SK-N-SH (cell line): ENCODE measurements around the gene CCDC187. TPM values are rescaled to one million over a fixed set of nuclear protein-coding genes. Genes with fewer than 3 reads are reported as not detected.

Source experiments
- CTCF ChIA-PET: fragments of 300-600, 350-600 bp; formaldehyde crosslinking; extraction: SDS; loops from one replicate; lab custom pipeline; 2021; lab: Yijun Ruan, JAX
- POLR2A ChIA-PET: fragments of 350-600 bp; sonication (Branson Sonifier 250); formaldehyde crosslinking; extraction: SDS; loops from one replicate; lab custom pipeline; 2020; ENCODE audit warnings: antibody characterized with exemption, inconsistent platforms; lab: Yijun Ruan, JAX
- DNase-seq: peaks from one replicate; pipeline ENCODE4 v3.0.0; 2012
- H2AFZ ChIP-seq: fragments of 200-600 bp; sonication (generic); 2 replicates; pipeline ENCODE4 v1.8.1; 2016; ENCODE audit warnings: antibody characterized with exemption, mild to moderate bottlenecking, low read depth
- H3F3A ChIP-seq: fragments of 200-600 bp; sonication (generic); replicated peaks from 2 replicates; pipeline ENCODE3; 2016; ENCODE audit warnings: antibody characterized with exemption, mild to moderate bottlenecking; ENCODE audit not compliant: insufficient read depth
- H3K27ac ChIP-seq, 2 experiments: fragments of 200-500 bp in 1 of 2; fragments of 200-600 bp in 1 of 2; sonication (Bioruptor generic) in 1 of 2; sonication (generic), shearing (Covaris generic) in 1 of 2; 2 replicates each; pipeline versions ENCODE4 v1.5.1 to v1.6.1; 2014 to 2016; ENCODE audit warnings: low read depth in 2 of 2, inconsistent platforms in 1 of 2, low read length in 1 of 2, mild to moderate bottlenecking in 1 of 2, mixed read lengths in 1 of 2
- H3K27me3 ChIP-seq: fragments of 200-600 bp; sonication (generic), shearing (Covaris generic); 2 replicates; pipeline ENCODE4 v1.6.1; 2016; ENCODE audit warnings: mixed run types; ENCODE audit not compliant: insufficient read depth
- H3K36me3 ChIP-seq, 2 experiments: fragments of 200-500 bp in 1 of 2; fragments of 200-600 bp in 1 of 2; sonication (Bioruptor generic) in 1 of 2; sonication (generic) in 1 of 2; replicated peaks in 1 of 2; 2 replicates each; pipeline versions ENCODE3 to v1.5.1; 2014 to 2016; ENCODE audit warnings: low read length in 1 of 2, mild to moderate bottlenecking in 1 of 2; ENCODE audit not compliant: insufficient read depth in 2 of 2, control insufficient read depth in 1 of 2
- H3K4me1 ChIP-seq, 2 experiments: fragments of 200-500 bp in 1 of 2; fragments of 200-600 bp in 1 of 2; sonication (Bioruptor generic) in 1 of 2; sonication (generic), shearing (Covaris generic) in 1 of 2; 2 replicates each; pipeline versions ENCODE4 v1.5.1 to v1.6.1; 2014 to 2016; ENCODE audit warnings: low read depth in 1 of 2, low read length in 1 of 2, mixed run types in 1 of 2; ENCODE audit not compliant: insufficient read depth in 2 of 2, control insufficient read depth in 1 of 2
- H3K4me2 ChIP-seq: fragments of 200-600 bp; sonication (generic), shearing (Covaris generic); 2 replicates; pipeline ENCODE4 v1.6.1; 2017; ENCODE audit warnings: mixed run types
- H3K4me3 ChIP-seq, 2 experiments: fragments of 200-500 bp in 1 of 2; fragments of 200-600 bp in 1 of 2; sonication (Bioruptor generic) in 1 of 2; sonication (generic), shearing (Covaris generic) in 1 of 2; 2 replicates each; pipeline versions ENCODE4 v1.5.1 to v1.8.1; 2014 to 2016; ENCODE audit warnings: low read depth in 2 of 2, inconsistent platforms in 1 of 2, low read length in 1 of 2, mild to moderate bottlenecking in 1 of 2, mixed read lengths in 1 of 2, moderate library complexity in 1 of 2
- H3K79me2 ChIP-seq: fragments of 200-600 bp; sonication (generic); 2 replicates; pipeline ENCODE4 v1.8.1; 2017; ENCODE audit warnings: mild to moderate bottlenecking; ENCODE audit not compliant: insufficient read depth
- H3K9ac ChIP-seq: fragments of 200-600 bp; sonication (generic); 2 replicates; pipeline ENCODE4 v1.6.1; 2017; ENCODE audit warnings: mixed run types
- H3K9me2 ChIP-seq: fragments of 200-600 bp; sonication (generic); 2 replicates; pipeline ENCODE4 v1.6.1; 2017; ENCODE audit warnings: mixed run types
- H3K9me3 ChIP-seq: fragments of 200-600 bp; sonication (generic); 2 replicates; pipeline ENCODE4 v1.6.1; 2017; ENCODE audit warnings: mixed run types, mild to moderate bottlenecking, moderate library complexity
- H4K20me1 ChIP-seq: fragments of 200-600 bp; sonication (generic); 2 replicates; pipeline ENCODE4 v1.6.1; 2017; ENCODE audit warnings: mild to moderate bottlenecking, mixed run types; ENCODE audit not compliant: insufficient read depth
- CHD2 ChIP-seq: fragments of 150-350 bp; IDR thresholded peaks from 2 replicates; pipeline ENCODE4 v1.6.1; 2018; ENCODE audit warnings: low read length; ENCODE audit not compliant: partially characterized antibody
- FOSL2 ChIP-seq: IDR thresholded peaks from 2 replicates; pipeline ENCODE4 v1.4.0; 2012; ENCODE audit warnings: low read depth, mild to moderate bottlenecking, moderate library complexity, borderline replicate concordance
- FOXJ3 ChIP-seq: sonication (generic); formaldehyde crosslinking; IDR thresholded peaks from 2 replicates; pipeline ENCODE4 v1.5.1; 2020; ENCODE audit warnings: mild to moderate bottlenecking, missing genetic modification reagents
- FOXM1 ChIP-seq: IDR thresholded peaks from 2 replicates; pipeline ENCODE4 v1.4.0; 2012; ENCODE audit warnings: low read depth, mild to moderate bottlenecking
- GABPA ChIP-seq: IDR thresholded peaks from 2 replicates; pipeline ENCODE4 v1.4.0; 2012; ENCODE audit warnings: low read depth, mild to moderate bottlenecking
- MXI1 ChIP-seq: IDR thresholded peaks from 2 replicates; pipeline ENCODE4 v1.6.1; 2012; ENCODE audit warnings: mild to moderate bottlenecking, low read depth, low read length, improper control_type of control experiment
- NRF1 ChIP-seq: IDR thresholded peaks from 2 replicates; pipeline ENCODE4 v1.6.1; 2012; ENCODE audit warnings: low read depth, mild to moderate bottlenecking, low read length
- RCOR1 ChIP-seq: fragments of 150-350 bp; IDR thresholded peaks from 2 replicates; pipeline ENCODE4 v1.6.1; 2017; ENCODE audit warnings: antibody characterized with exemption, low read length
- RFX5 ChIP-seq: IDR thresholded peaks from 2 replicates; pipeline ENCODE4 v1.6.1; 2012; ENCODE audit warnings: mild to moderate bottlenecking, improper control_type of control experiment, low read length
- SIN3A ChIP-seq: IDR thresholded peaks from 2 replicates; pipeline ENCODE4 v1.6.1; 2012; ENCODE audit warnings: low read depth, mild to moderate bottlenecking, low read length, moderate library complexity, borderline replicate concordance
- USF1 ChIP-seq: IDR thresholded peaks from 2 replicates; pipeline ENCODE4 v1.4.0; 2012; ENCODE audit warnings: low read depth, borderline replicate concordance
- YY1 ChIP-seq: IDR thresholded peaks from 2 replicates; pipeline ENCODE4 v1.4.0; 2012; ENCODE audit warnings: low read depth, mild to moderate bottlenecking
- ZBTB33 ChIP-seq: IDR thresholded peaks from 2 replicates; pipeline ENCODE4 v1.4.0; 2012; ENCODE audit warnings: low read depth, borderline replicate concordance
- WGBS: methylation state at CpG from one replicate; pipeline ENCODE4 v1.1.6; 2017; ENCODE audit warnings: low lambda C conversion rate; 5-methylcytosine and 5-hydroxymethylcytosine counted together
- polyA plus RNA-seq, 3 experiments: library from polyadenylated mRNA; depleted of rRNA; stranded (reverse); fragments of >200 nt; gene quantifications; 2 replicates each; pipeline ENCODE4 v1.2.3, GENCODE V29; 2012
- TF ChIP-seq, protein P1 (sequence below): IDR thresholded peaks from 2 replicates; pipeline ENCODE4 v1.4.0; 2012; ENCODE audit warnings: low read depth

The CCDC187 gene
- polyA plus RNA-seq, 1 of the 3 experiments (the other 2 are of a cell fraction), result not detected

- TF ChIP-seq RCOR1, result no peak
Measured at GRCh38 chr9:136335296-136336155, 31.6 kb upstream of the CCDC187 start (continued).

DNA sequence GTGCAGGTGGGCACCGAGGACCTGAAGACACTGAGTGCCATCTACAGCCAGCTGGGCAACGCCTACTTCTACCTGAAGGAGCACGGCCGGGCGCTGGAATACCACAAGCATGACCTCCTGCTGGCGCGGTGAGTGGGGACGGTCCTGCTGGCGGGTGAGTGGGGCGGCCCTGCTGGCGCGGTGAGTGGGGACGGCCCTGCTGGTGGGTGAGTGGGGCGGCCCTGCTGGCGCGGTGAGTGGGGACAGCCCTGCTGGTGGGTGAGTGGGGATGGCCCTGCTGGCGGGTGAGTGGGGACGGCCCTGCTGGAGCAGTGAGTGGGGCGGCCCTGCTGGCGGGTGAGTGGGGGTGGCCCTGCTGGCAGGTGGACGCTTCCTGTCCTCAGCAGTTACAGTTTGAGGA, 30.6 kb upstream of the CCDC187 start:
- H3K9ac ChIP-seq, result no peak overlapping the region

More for the DNA sequence above, 30.6 kb upstream of the CCDC187 start:
- Histone ChIP-seq H3K27ac (no peak overlapping the region), H3K4me3 (no peak overlapping the region), H3F3A (no peaks in the 10 kb centered on the region), H3K9me2 (no peaks in the 10 kb centered on the region), H3K4me1 (peaks cover 1 to 2% of the 10 kb centered on the region in 2 experiments; a peak in 1 of 4 replicates), H3K9me3 (no peaks in the 10 kb centered on the region), H4K20me1 (peaks cover 33% of the 10 kb centered on the region), H3K79me2 (peaks cover 36% of the 10 kb centered on the region), H2AFZ (no peak overlapping the region), H3K36me3 (peaks cover 0 to 33% of the 10 kb centered on the region in 2 experiments), H3K4me2 (no peak overlapping the region), H3K27me3 (no peaks in the 10 kb centered on the region)
- ChIA-PET CTCF (interaction anchor here (3.0 kb wide), 1 partner anchor 11 kb away, joined by 13 read pairs; no protein-coding TSS in a partner anchor), POLR2A (no interaction called here)
- no peak for DNase-seq
- TF ChIP-seq YY1 (no peak), USF1 (no peak), CHD2 (no peak), FOSL2 (no peak), ZBTB33 (no peak), SIN3A (no peak), FOXJ3 (CRISPR knock-in tag) (no peak), MXI1 (no peak), RFX5 (no peak), NRF1 (no peak), GABPA (no peak), FOXM1 (no peak)
- TF ChIP-seq, protein P1, sequence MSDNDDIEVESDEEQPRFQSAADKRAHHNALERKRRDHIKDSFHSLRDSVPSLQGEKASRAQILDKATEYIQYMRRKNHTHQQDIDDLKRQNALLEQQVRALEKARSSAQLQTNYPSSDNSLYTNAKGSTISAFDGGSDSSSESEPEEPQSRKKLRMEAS, result no peak
- 97% methylated on average over 10 of the region's 21 CpGs for WGBS
